Measurements from ENCODE around the gene ATP5MK.

Gene ATP5MK

DNA sequence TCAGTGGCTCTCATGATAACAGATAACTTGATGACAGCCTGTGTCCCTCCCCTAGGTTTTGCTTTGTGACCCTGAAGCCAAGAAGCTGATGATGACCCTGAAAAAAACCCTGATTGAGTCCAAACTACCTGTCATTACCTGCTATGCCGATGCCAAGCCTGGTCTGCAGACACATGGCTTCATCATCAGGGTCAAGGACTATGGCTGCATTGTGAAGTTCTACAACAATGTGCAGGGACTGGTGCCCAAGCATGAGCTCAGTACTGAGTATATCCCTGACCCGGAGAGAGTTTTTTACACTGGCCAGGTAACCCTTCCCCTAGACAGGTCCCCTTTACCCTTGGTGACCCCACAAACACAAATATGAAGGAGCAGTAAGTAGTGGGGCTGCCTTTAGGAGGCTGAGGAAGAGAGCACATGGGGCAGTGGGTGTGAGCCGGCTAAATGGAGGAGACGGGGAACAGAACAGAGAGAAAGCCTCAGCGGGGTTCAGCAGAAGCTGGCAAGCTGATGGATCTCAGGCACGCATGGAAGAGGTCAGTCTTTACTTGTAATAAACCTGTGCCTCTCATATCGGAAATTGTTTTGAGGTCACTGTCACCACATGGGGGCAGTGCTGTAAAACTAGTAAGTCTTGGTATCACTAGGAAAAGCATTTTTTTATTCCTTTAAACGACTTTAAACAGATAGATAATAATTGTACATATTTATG lies 20.3 kb upstream of the ATP5MK start:
- Histone ChIP-seq H3K4me3 (no peak overlapping the region), H3K9me3 (replicated peaks in 1 of 11) (no peaks in the 10 kb centered on the region), H3K27me3 (no peaks in the 10 kb centered on the region), H3K9ac (no peak overlapping the region), H3K36me3 (peaks cover 97 to 100% (median 99%) of the 10 kb centered on the region in 11 experiments), H3K4me2 (no peak overlapping the region), H4K20me1 (peaks cover 0 to 89% (median 58%) of the 10 kb centered on the region in 11 experiments; a peak in 18 of 22 replicates), H3K27ac (no peak overlapping the region), H3K4me1 (no peaks in the 10 kb centered on the region)
- TF ChIP-seq Cebpa-rat (IDR thresholded peaks at IDR 0.05), result no peak

DNA sequence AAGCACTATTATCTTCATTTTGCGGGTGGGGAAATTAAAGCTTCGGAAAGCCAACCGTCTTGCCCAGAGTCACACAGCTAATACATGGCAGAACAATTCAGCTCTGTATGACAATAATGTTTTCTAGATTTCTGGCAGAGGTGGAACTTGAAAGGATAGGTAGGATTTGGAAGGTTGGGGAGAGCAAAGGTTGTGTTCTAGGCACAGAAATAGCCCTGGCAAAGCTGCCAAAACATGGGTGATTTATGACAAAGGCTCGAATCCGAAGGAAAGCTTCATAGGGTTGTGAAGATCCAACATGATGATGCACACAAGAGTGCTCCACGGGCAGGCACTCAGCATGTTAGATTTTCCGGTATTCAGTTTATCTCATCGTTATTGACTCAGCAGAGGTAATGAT lies 19.3 kb upstream of the ATP5MK start:
- no peaks in the 10 kb centered on the region for H3K4me1 ChIP-seq
- no peak overlapping the region for H3K27ac ChIP-seq
- no peak overlapping the region for H3K4me2 ChIP-seq
- no peak for TF ChIP-seq Cebpa-rat (IDR thresholded peaks at IDR 0.05)
- H3K9ac ChIP-seq, result no peak overlapping the region
- no peak overlapping the region for H3K4me3 ChIP-seq
- H3K27me3 ChIP-seq, result no peaks in the 10 kb centered on the region
- peaks cover 0 to 91% (median 58%) of the 10 kb centered on the region in 11 experiments; a peak in 18 of 22 replicates for H4K20me1 ChIP-seq
- H3K9me3 ChIP-seq (replicated peaks in 1 of 11), result no peaks in the 10 kb centered on the region
- H3K36me3 ChIP-seq, result peaks cover 98 to 100% (median 99%) of the 10 kb centered on the region in 11 experiments

DNA sequence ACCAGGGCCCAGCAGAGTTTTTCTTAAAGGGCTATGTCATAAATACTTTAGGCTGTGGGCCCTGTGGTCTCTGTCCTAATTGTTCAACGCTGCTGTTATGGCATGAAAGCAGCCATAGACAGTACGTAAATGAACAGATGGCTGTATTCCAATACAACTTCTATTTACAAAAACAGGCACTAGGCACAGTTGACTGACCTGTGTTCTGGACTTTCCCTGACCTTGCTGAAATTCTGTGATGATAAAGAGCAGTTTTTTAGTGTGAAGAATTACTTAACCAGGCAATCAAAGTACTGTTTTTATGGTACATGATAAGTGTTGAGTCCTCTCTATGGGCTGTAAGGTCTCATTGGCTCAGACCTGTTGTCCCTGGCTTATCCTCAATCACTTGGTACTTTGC lies 17.3 kb upstream of the ATP5MK start:
- no peak for TF ChIP-seq Cebpa-rat (IDR thresholded peaks at IDR 0.05)
- Histone ChIP-seq H3K27me3 (no peaks in the 10 kb centered on the region), H3K4me1 (no peaks in the 10 kb centered on the region), H3K4me2 (no peak overlapping the region), H3K27ac (no peak overlapping the region), H3K4me3 (no peak overlapping the region), H4K20me1 (peaks cover 0 to 85% (median 58%) of the 10 kb centered on the region in 11 experiments; a peak in 18 of 22 replicates), H3K9ac (0 out of 22 replicates have a peak overlapping the region, but pooled peaks of 1 of the 11 experiments have one; percentile 2), H3K36me3 (peaks cover 98 to 100% (median 99%) of the 10 kb centered on the region in 11 experiments), H3K9me3 (replicated peaks in 1 of 11) (no peaks in the 10 kb centered on the region)

DNA sequence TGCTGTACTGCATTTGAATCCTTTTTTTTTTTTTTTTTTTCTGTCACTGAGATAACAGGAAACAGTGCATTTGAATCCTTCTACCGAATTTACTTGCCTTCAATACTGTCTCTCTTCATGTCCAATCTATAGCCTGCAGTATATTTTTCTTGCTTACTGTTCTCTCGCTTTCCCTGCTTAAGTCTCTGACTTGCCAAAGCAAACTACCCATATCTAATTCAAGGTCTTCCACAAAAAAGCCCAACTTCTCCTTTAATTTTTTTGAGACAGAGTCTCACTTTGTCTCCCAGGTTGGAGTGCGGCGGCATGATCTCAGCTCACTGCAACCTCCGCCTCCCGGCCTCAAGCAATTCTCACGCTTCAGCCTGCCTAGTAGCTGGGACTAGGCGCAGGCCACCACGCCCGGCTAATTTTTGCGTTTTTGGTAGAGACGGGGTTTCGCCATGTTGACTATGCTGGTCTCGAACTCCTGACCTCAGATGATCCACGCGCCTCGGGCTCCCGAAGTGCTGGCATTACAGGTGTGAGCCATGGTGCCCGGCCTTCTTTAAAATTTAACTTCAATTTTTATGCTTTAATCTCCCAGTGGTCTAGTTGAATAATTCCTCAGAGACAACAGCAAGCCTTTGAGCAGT lies 1.0 kb upstream of the ATP5MK start:
- Histone ChIP-seq H3K27me3 (no peaks in the 10 kb centered on the region), H3K4me2 (peak overlapping the region; percentile 84 to 95 (median 92)), H3K9me3 (replicated peaks in 1 of 11) (no peaks in the 10 kb centered on the region), H3K4me3 (peak overlapping the region; percentile 79 to 99 (median 90)), H3K36me3 (peaks cover 55 to 79% (median 62%) of the 10 kb centered on the region in 11 experiments), H3K27ac (peak overlapping the region in 10 of 11 experiments; percentile 64 to 92 (median 87); a peak in 21 of 22 replicates), H3K4me1 (peaks cover 38 to 62% (median 47%) of the 10 kb centered on the region in 10 experiments), H4K20me1 (peaks cover 5 to 44% (median 26%) of the 10 kb centered on the region in 11 experiments; a peak in 16 of 22 replicates), H3K9ac (peak overlapping the region; percentile 83 to 93 (median 89))
- TF ChIP-seq Cebpa-rat (IDR thresholded peaks at IDR 0.05), result no peak

DNA sequence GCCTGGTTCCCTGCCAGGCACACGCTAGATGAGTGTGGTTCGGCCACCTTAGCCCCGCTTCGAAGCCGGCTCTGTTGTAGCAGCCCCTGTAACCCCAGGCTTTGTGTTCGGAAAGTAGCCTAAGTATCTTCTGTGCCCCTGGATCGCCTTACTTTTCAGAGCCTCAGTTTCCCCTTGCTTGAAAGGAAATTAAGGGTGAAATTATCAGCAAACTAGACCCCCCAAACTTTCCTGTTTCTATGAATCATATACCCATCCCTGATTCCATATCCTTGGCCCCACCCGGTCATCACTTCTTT lies 463 bp upstream of the ATP5MK start:
- peaks cover 38 to 62% (median 47%) of the 10 kb centered on the region in 10 experiments for H3K4me1 ChIP-seq
- H3K36me3 ChIP-seq, result peaks cover 55 to 79% (median 62%) of the 10 kb centered on the region in 11 experiments
- peak overlapping the region; percentile 83 to 93 (median 89) for H3K9ac ChIP-seq
- H3K4me3 ChIP-seq, result peak overlapping the region; percentile 79 to 99 (median 90)
- peaks cover 5 to 44% (median 29%) of the 10 kb centered on the region in 11 experiments; a peak in 16 of 22 replicates for H4K20me1 ChIP-seq
- no peak for TF ChIP-seq Cebpa-rat (IDR thresholded peaks at IDR 0.05)
- H3K4me2 ChIP-seq, result peak overlapping the region; percentile 84 to 95 (median 92)
- H3K27me3 ChIP-seq, result no peaks in the 10 kb centered on the region
- no peaks in the 10 kb centered on the region for H3K9me3 ChIP-seq (replicated peaks in 1 of 11)
- H3K27ac ChIP-seq, result peak overlapping the region; percentile 43 to 92 (median 87); a peak in 21 of 22 replicates

DNA sequence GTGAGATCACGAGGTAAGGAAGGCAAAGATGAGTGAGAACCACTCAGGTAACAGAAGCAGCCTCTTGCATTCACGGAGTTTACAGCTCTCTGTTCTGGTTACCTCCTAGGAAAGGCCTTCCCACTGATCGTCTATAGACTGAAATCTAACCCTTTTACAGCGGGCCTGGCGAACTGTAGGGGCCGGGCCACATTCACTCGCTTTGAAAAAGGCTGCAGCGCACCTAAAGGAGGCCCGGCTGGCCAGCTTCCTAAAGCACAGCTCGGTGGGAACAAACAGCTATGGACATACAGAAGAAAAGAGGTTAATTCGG lies 565 bp downstream of the ATP5MK start:
- Histone ChIP-seq H4K20me1 (peaks cover 5 to 48% (median 37%) of the 10 kb centered on the region in 11 experiments; a peak in 17 of 22 replicates), H3K36me3 (peaks cover 55 to 79% (median 62%) of the 10 kb centered on the region in 11 experiments), H3K4me1 (peaks cover 38 to 62% (median 47%) of the 10 kb centered on the region in 10 experiments), H3K27me3 (no peaks in the 10 kb centered on the region), H3K4me3 (peak overlapping the region; percentile 79 to 99 (median 90)), H3K4me2 (peak overlapping the region; percentile 89 to 98 (median 95)), H3K9ac (peak overlapping the region; percentile 83 to 93 (median 89)), H3K9me3 (replicated peaks in 1 of 11) (no peaks in the 10 kb centered on the region), H3K27ac (peak overlapping the region; percentile 70 to 92 (median 87))
- TF ChIP-seq Cebpa-rat (IDR thresholded peaks at IDR 0.05), result no peak

DNA sequence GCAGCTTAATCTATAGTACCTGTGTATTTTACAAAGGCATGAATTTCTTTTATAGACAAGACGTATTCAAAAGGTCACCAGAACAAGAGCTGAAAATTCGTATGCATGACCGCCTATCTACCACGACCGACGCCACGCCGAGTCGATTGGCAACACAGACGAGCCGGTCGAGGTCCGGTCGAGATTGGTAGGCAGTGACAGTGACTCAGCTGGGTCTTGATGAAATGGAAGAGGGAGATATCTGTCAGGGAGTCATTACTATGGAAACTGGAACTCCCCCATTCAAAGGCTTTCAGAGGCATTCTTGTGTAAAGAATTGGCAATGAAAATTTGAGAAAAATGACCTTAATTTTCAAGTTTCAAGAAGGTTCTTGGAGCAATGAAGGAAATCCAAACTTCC lies 2.1 kb downstream of the ATP5MK start:
- no peak for TF ChIP-seq Cebpa-rat (IDR thresholded peaks at IDR 0.05)
- Histone ChIP-seq H3K27ac (no peak overlapping the region), H3K4me2 (peak overlapping the region; percentile 28 to 98 (median 90); a peak in 18 of 22 replicates), H3K4me1 (peaks cover 36 to 51% (median 43%) of the 10 kb centered on the region in 10 experiments), H3K9ac (no peak overlapping the region; a peak in 1 of 22 replicates), H3K4me3 (no peak overlapping the region), H3K27me3 (no peaks in the 10 kb centered on the region), H4K20me1 (peaks cover 5 to 51% (median 33%) of the 10 kb centered on the region in 11 experiments; a peak in 17 of 22 replicates), H3K36me3 (peaks cover 55 to 79% (median 62%) of the 10 kb centered on the region in 11 experiments), H3K9me3 (replicated peaks in 1 of 11) (no peaks in the 10 kb centered on the region)

DNA sequence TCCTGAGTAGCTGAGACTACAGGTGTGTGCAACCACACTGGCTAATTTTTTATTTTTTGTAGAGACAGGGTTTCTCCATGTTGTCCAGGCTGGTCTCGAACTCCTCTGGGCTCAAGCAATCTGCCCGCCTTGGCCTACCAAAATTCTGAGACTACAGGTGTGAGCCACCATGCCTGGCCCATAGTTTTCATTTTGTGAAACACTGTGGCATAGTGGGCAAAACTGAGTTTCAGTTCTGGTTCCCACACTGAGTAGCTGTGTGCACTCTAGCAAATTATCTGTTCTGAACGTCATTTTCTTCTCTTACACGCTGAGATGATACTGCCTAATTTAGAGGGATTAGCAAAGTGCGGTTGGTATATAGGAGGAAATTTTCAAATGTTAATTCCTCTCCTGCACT lies 13.5 kb downstream of the ATP5MK start:
- Histone ChIP-seq H3K9me3 (replicated peaks in 1 of 11) (no peaks in the 10 kb centered on the region), H3K4me2 (no peak overlapping the region), H3K27ac (no peak overlapping the region), H3K36me3 (peaks cover 78 to 100% (median 96%) of the 10 kb centered on the region in 11 experiments), H3K4me1 (no peaks in the 10 kb centered on the region), H3K27me3 (no peaks in the 10 kb centered on the region), H3K4me3 (no peak overlapping the region), H4K20me1 (peaks cover 0 to 1% (median 0%) of the 10 kb centered on the region in 11 experiments; a peak in 3 of 22 replicates), H3K9ac (no peak overlapping the region)
- TF ChIP-seq Cebpa-rat (IDR thresholded peaks at IDR 0.05), result no peak

DNA sequence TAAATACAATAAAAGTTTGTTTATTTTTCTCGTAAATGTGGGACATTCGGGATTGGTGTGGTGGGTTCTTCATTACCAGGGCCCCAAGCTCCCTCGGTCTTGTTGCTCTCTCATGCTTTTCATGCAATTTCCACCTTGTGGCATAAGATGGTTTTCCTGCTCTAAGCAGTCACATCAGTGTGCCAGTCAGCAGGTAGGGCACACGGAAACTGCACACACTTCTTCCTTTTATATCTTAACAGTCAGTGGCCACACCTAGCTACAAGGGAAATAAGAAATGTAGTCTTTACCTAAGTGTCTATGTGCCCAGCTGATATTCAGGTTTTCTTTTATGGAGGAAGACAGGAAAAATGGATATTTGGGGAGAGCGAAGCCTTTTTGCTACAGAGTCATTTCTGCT lies 22.0 kb downstream of the ATP5MK start:
- Histone ChIP-seq H3K27me3 (no peaks in the 10 kb centered on the region), H3K4me1 (peaks cover 7 to 18% (median 15%) of the 10 kb centered on the region in 10 experiments), H3K9ac (no peak overlapping the region), H3K9me3 (replicated peaks in 1 of 11) (no peaks in the 10 kb centered on the region), H3K4me2 (no peak overlapping the region), H3K4me3 (no peak overlapping the region), H4K20me1 (peaks cover 0 to 17% (median 0%) of the 10 kb centered on the region in 11 experiments; a peak in 5 of 22 replicates), H3K27ac (no peak overlapping the region), H3K36me3 (peaks cover 55 to 70% (median 60%) of the 10 kb centered on the region in 11 experiments)
- no peak for TF ChIP-seq Cebpa-rat (IDR thresholded peaks at IDR 0.05)
